NCI-H524 (cell line): ENCODE data around the gene TGFBR1.
A peak's percentile ranks its signal among the peaks of the same experiment; 100 is the strongest.
"Not testable (repeated sequence)": the region's sequence is repeated elsewhere in the genome, so short reads cannot be mapped to it uniquely, and the experiment has no call there.

Experiments used
- DNase-seq, 2 experiments: peaks; one replicate each; lab custom pipeline; 2025; lab: John Stamatoyannopoulos, UW

TGFBR1 gene

DNA sequence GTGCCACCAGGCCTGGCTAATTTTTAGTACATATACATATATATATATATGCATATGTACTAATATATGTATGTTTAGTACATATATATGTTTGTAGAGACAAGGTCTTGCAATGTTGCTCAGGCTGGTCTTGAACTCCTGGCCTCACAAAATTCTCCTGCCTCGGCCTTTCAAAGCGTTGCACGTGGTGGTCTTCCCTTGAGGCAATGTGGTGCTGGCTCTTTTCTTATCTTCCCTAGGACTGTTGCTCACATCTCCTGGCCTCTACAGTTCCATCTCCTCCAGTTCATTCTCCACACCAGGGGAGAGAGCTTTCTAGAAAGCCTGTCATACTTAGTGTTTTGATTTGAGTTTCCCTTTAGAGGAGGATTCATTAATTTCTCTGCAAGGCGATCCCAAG is 28.9 kb upstream of the TGFBR1 start:
- no peak for DNase-seq

DNA sequence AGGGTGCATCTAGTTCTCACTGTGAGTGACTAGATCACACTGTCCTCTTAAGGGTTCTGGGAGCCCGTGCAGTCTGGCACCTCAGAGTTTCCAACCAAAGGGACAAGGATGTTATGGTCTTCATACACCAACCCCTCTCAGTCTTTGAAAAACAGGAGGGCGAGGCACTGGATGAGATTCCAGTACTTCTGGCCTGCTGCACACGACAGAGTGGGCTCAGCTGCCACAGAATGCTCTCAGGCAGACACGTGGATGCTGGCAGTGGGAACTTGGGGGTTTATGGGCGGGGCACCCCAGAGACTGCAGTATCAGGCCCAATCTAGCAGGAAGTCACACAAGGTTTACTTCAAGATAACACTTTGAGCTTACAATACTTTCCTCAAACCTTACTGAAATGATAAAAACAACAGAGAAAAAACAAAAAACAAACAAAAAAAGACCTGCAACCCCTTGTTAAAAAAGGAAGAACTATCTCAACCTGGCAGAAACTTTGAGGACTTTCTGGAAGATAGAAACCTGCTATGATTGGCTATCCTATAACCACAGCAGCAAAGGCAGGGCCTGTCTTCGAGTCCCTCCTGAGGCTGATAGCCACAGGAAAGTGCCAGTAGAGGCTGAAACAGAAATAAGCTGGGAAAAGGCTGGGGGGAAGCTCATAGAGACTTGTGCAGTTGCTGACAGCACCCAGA is 28.3 kb upstream of the TGFBR1 start:
- DNase-seq: no peak

GRCh38 chr9:99078717-99079116 is 26.2 kb upstream of the TGFBR1 start:
- DNase-seq: no peak

GRCh38 chr9:99079542-99079941 is 25.4 kb upstream of the TGFBR1 start:
- DNase-seq: no peak

- no peak for DNase-seq
Observed at GRCh38 chr9:99083051-99083450, 21.9 kb upstream of the TGFBR1 start.

GRCh38 chr9:99085949-99086948 is 18.7 kb upstream of the TGFBR1 start:
- DNase-seq: no peak

GRCh38 chr9:99087462-99087861 is 17.5 kb upstream of the TGFBR1 start:
- no peak for DNase-seq

- no peak for DNase-seq
Observed at GRCh38 chr9:99090336-99091130, 14.4 kb upstream of the TGFBR1 start.

- DNase-seq: no peak
Observed at GRCh38 chr9:99092643-99093491, 12.0 kb upstream of the TGFBR1 start.

DNA sequence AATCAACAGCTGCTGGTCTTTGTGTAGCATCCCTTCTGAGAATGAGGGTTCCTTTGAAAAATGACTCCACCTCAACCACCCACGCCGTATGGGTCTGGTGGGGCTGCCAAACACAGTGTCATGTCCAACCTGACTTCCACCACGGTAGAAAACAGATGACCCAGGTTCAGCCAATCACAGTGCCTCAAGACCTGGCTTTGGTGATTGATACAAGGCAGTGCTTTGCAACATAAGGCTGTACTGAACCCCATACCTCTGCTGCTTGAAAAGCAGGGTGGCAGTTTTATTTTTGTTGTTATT is 11.5 kb upstream of the TGFBR1 start:
- DNase-seq: no peak

GRCh38 chr9:99095565-99095964 is 9.3 kb upstream of the TGFBR1 start:
- DNase-seq: no peak

DNA sequence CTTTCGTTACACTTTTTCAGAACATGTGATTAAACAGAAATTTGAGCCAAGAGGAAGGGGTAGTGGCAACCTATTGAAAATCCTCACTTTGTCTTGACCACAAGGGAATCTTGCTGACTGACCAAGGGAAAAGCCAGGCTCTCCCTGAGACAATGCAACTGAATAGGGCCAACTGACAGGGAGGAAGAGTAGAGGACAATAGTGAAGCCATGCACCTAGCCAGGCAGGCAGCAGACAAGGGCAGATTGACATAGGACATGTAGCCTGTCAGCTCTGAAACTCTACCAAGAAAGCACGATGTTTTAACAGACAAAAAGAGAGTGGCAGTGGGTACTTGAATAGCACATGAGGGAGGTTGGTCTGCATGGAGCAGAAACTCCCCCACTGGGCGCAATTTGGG is 8.5 kb upstream of the TGFBR1 start:
- no peak for DNase-seq

DNA sequence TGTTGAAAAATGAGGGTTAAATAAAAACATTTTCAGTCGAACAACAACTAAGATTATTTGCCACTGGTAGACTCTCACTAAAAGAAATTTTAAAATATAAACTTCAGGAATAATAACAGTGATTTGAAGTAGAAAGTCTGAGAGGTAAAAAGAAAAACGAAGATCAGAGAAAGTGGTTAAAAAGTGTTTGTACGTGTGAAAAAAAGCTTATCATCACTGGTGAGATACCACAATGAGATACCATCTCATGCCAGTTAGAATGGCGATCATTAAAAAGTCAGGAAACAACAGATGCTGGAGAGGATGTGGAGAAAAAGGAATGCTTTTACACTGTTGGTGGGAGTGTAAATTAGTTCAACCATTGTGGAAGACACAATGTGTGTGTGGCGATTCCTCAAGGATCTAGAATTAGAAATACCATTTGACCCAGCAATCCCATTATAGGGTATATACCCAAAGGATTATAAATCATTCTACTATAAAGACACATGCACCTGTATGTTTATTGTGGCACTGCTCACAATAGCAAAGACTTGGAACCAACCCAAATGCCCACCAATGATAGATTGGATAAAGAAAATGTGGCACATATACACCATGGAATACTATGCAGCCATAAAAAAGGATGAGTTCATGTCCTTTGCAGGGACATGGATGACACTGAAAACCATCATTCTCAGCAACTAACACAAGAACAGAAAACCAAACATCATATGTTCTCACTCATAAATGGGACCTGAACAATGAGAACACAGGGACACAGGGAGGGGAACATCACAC is 4.9 kb upstream of the TGFBR1 start:
- not testable (repeated sequence) for DNase-seq

GRCh38 chr9:99101271-99101670 is 3.6 kb upstream of the TGFBR1 start:
- DNase-seq: no peak

DNA sequence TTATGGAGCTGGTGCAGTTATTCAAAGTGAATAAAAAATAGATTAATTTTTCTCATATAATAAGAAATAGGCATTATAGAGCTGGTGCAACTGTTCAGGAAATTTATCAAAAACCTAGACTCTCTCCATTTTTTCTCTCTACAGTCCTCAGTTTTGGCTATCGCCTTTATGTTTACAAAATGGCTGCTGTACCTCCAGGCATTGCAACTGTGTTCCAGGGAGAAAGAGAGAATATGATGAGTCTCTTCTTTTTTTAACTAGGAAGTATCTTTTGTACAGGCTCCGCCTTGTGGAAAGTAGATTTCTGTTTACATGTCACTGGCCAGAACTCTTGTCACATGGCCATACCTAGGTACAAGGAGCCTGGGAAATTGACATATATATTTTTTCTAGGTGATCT is 3.1 kb upstream of the TGFBR1 start:
- no peak for DNase-seq

DNA sequence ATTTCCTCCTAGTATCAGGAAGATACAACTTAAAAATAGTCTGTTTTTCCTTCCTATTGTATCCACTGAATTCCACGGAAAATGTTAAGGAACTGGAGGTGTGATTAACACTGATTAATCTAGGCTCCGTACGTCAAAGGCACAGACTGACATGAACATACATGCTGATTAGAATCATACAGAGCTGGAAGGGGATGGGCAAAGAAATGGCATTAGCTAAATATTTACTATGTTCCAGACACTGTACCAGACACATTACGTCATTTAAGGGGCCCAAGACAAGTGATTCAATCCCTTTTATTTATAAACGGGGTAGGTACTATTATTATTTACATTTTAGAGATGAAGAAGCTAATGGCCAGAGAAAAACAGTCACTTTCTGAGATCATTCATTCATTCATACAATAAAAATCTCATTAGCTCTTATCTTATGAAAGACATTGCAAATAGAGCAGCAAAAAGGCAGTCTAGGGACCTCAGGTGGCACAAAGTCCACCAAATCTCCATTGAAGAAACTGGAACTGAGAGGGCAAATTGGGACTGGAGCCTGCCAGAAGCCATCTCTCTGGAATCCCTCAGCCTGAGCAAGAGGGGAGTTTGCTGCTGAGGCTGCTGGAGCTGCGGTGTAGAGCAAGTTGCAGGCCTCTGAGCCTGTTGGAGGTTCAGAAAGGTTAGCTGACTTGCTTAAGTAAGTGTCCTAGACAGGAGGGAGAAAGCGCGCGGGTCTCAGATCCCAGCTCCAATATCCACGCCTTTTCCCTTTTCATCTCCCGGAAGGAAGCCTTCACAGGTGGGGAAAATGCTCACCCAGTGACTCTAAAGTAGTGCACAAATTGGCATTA is 1.6 kb upstream of the TGFBR1 start:
- no peak for DNase-seq

- no peak for DNase-seq
Observed at GRCh38 chr9:99103901-99104458, 933 bp upstream of the TGFBR1 start.

DNA sequence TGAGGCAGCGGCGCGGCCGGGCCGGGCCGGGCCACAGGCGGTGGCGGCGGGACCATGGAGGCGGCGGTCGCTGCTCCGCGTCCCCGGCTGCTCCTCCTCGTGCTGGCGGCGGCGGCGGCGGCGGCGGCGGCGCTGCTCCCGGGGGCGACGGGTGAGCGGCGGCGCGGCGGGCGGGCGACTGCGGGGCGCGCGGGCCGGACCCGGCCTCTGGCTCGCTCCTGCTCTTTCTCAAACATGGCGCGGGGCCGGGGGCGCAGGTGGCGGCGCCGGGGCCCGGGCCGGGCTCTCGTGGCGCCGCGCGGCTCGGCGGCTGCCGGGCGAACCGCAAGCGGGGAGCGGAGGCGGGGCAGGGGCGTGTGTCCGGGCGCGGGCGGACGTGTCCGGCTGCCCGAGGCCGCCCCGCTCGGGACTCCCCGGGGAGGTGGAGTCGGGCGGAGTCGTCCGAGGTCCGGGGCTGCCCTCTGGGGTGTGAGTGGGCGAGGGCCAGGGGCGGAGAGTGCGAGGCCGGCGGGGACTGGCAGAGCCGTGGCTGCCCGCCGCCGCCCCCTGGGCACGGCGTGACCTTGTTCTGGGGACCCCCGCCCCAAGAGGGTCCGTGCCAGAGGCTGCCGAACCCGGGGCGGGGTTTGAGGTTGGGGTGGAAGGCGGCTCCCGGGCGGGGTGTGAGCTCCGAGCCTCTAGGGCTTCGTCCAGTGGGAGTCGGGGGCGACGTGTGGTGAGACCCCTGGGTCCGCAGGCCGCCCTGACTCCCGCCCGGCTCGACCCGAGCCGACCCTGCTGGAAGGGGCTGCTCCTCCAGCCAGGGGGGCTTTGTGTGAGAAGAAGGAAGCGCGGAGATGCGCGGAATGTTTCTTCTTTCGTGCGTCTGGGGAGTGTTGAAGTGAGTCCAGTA is 485 bp downstream of the TGFBR1 start:
- peak in 1 of 2 experiments; percentile 47 for DNase-seq

DNA sequence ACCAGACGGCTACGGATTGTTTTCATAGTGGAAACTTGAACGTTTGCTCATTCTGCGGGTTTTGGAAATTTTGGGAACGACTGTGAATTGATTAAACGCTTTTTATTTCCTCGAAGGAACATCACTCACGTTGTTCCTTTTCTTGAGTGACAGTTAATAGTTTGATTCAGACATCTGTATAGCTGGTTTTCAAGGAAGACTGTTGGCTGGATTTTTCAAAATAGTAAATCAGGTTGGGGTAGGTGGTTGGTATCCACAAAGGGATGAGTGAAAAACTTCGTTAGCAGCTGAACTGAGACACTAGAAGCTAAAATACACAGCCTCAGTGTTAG is 1.1 kb downstream of the TGFBR1 start:
- no peak for DNase-seq
